Cardiac muscle cell (in vitro differentiated cells and primary cell): ENCODE data around the gene IL1RAPL2. TPM values are rescaled to one million over a fixed set of nuclear protein-coding genes. Genes with fewer than 3 reads are reported as not detected.

Experiments used
- DNase-seq, 2 donors: peaks; one replicate each; pipeline versions ENCODE4 v3.0.0 to v3.0.0-alpha.2; 2010 to 2017; ENCODE audit warnings: low read depth in 1 of 2, low spot score in 1 of 2
- H3K27ac ChIP-seq: fragments of 200-600 bp; sonication (generic); 2 replicates; pipeline ENCODE4 v1.5.1; 2016
- H3K27me3 ChIP-seq: fragments of 200-600 bp; sonication (generic); 2 replicates; pipeline ENCODE4 v1.6.0; 2016; ENCODE audit warnings: control low read depth
- H3K36me3 ChIP-seq: fragments of 200-600 bp; sonication (generic); 2 replicates; pipeline ENCODE4 v1.5.1; 2016; ENCODE audit warnings: control low read depth
- H3K4me1 ChIP-seq: fragments of 200-600 bp; sonication (generic); 2 replicates; pipeline ENCODE4 v1.8.1; 2017; ENCODE audit warnings: low read depth, mild to moderate bottlenecking, mixed run types
- H3K4me3 ChIP-seq: fragments of 200-600 bp; sonication (generic); 2 replicates; pipeline ENCODE4 v1.5.1; 2016; ENCODE audit warnings: mild to moderate bottlenecking
- H3K9me3 ChIP-seq: fragments of 200-600 bp; sonication (generic); 2 replicates; pipeline ENCODE4 v1.5.1; 2017; ENCODE audit warnings: low read depth, mild to moderate bottlenecking, control low read depth
- polyA plus RNA-seq: library from polyadenylated mRNA; unstranded; fragments of >200 nt; fragmentation: Nextera tagmentation; extraction: Ambion mirVana; gene quantifications from 2 replicates; pipeline ENCODE4 v1.2.1, GENCODE V29; 2016
- total RNA-seq: library from RNA; depleted of rRNA; stranded (reverse); fragments of >200 nt; gene quantifications from 2 replicates; pipeline ENCODE4 v1.2.3, GENCODE V29; 2016
- TF ChIP-seq, protein P1 (sequence below): IDR thresholded peaks from 2 replicates; pipeline ENCODE4 v1.5.1; 2012; ENCODE audit warnings: low read depth, mild to moderate bottlenecking, low read length

IL1RAPL2 gene
- total and polyA plus RNA-seq, 2 experiments from 2014 or later = not detected

DNA sequence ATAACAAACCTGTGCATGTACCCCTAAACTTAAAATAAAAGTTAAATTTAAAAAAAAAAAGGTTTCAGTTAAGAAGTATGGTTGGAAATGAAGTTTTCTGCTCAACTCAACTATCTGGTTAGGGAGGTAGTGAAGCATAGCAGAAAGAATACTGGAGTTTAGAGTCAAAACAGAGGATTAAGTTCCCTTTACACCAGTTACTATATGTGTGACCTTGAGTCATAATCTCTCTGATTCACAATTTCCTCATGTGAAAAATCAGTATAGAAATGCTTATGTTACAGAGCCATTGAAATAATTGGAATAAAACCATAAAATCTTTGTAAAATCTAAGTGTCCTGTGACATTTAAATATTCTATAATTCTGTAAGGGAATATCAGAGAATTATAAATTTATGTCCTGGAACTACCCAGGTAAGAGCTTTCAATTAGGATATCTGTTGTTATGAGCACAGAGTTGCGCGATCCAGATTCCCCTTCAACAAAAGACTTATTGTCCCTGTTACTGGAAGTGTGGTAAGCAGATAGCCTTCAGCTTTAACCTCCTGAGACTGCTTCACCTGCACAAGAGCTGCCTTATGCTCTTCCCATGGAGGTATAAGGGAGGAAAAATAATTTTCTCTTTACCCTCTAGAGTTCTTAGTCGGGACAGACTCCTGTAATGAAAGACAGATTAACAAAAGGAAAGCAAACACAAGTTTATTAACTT, 1052.5 kb downstream of the IL1RAPL2 start:
- Histone ChIP-seq H3K4me1 (no peaks in the 10 kb centered on the region), H3K27ac (no peak overlapping the region), H3K9me3 (no peaks in the 10 kb centered on the region), H3K36me3 (no peaks in the 10 kb centered on the region), H3K4me3 (no peak overlapping the region), H3K27me3 (no peaks in the 10 kb centered on the region)
- DNase-seq = no peak
- TF ChIP-seq, protein P1, sequence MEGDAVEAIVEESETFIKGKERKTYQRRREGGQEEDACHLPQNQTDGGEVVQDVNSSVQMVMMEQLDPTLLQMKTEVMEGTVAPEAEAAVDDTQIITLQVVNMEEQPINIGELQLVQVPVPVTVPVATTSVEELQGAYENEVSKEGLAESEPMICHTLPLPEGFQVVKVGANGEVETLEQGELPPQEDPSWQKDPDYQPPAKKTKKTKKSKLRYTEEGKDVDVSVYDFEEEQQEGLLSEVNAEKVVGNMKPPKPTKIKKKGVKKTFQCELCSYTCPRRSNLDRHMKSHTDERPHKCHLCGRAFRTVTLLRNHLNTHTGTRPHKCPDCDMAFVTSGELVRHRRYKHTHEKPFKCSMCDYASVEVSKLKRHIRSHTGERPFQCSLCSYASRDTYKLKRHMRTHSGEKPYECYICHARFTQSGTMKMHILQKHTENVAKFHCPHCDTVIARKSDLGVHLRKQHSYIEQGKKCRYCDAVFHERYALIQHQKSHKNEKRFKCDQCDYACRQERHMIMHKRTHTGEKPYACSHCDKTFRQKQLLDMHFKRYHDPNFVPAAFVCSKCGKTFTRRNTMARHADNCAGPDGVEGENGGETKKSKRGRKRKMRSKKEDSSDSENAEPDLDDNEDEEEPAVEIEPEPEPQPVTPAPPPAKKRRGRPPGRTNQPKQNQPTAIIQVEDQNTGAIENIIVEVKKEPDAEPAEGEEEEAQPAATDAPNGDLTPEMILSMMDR = no peak

DNA sequence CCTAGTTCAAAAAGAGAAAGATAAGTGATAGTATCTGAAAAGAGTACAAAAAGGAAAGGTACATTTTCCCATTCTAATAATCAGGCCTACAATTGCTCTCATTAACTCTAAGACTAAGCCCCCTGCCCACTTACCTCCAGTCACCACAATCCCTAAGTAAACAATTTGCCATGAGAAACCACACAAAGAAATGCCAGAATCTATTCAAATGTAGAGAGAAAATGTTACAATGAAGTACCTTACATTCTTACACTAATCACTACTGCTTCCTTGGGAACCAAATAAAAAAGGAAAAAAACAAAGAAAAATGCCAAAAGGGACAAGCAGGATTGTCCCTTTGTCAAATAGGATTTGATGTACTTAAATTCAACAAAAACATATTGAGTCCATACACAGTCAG, 1068.2 kb downstream of the IL1RAPL2 start:
- Histone ChIP-seq H3K27ac (no peak overlapping the region), H3K4me3 (no peak overlapping the region), H3K9me3 (no peaks in the 10 kb centered on the region), H3K27me3 (no peaks in the 10 kb centered on the region), H3K36me3 (no peaks in the 10 kb centered on the region), H3K4me1 (no peaks in the 10 kb centered on the region)
- TF ChIP-seq, protein P1 = no peak
- no peak for DNase-seq

DNA sequence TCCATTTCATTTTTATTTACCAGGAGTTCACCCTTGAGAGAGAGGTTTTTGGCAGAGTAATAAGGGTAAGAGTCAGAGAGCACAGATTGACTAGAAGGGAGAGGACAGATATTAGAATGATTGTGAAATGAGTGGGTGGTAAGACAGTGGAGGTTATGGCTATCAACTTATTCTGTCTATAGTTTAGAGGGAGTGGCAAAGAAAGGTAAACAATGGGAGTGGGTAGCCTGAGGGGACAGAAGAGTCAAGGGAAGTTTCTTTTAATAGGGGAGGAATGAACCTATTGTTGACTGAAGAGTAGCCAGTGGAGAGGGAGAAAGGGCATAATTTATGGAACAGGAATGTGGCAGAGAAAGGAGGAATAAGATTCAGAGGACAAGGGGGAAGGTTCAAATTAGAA, 1069.8 kb downstream of the IL1RAPL2 start:
- Histone ChIP-seq H3K9me3 (no peaks in the 10 kb centered on the region), H3K4me1 (no peaks in the 10 kb centered on the region), H3K4me3 (no peak overlapping the region), H3K27ac (no peak overlapping the region), H3K36me3 (no peaks in the 10 kb centered on the region), H3K27me3 (no peaks in the 10 kb centered on the region)
- TF ChIP-seq, protein P1 = no peak
- DNase-seq = no peak

DNA sequence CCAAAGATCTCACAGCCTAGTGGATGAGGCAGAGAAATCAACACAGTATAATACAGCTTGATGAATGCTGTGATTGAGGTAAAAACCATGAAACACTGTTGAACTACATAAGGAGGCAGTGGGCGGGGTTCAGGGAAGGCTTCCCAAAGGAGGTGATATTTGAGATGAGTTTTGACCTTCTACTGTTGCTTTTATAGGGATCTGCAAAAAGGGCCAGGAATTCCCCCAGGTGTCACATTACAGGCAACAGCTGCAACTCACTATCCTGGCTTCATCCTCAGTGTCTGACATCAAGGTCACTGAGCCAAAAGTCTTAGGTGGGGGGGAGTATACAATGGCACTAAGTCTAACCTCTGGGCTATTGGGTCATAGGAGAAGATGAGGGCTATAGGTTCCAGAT, 1070.7 kb downstream of the IL1RAPL2 start:
- no peak overlapping the region for H3K27ac ChIP-seq
- H3K36me3 ChIP-seq = no peaks in the 10 kb centered on the region
- TF ChIP-seq, protein P1 = no peak
- no peaks in the 10 kb centered on the region for H3K4me1 ChIP-seq
- DNase-seq = no peak
- H3K27me3 ChIP-seq = no peaks in the 10 kb centered on the region
- H3K9me3 ChIP-seq = no peaks in the 10 kb centered on the region
- no peak overlapping the region for H3K4me3 ChIP-seq

DNA sequence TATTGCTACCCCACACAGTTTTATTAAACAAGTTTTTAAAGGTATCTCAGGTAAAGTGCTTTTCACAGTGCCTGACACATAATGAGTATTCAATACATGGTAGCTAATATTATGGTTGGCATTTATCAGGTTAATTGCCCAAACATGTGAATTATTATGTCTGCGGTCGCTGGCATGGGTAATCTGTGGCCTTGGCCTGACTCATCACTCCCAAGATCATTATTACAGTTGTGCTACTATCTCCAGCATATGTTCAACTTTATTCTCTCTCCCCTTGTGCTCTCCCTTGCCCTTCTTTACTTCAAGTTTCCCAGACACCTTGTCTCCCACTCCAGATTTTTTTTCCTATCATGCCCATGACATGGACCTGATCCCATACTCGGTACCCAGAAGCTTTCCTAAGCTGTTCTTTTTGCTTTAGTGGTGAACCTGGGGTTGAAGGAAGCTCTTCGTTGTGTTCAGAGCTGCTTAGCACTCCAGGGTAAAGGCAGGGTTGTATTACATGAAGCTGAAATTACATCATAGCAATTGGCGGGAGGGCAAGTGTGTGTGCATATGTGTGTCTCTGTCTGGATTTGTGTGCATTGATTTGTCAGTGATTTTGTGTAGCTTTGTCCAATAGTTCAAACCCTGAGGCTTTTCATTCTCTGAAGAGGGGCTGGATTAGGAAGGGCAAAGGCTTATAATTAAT, 1079.8 kb downstream of the IL1RAPL2 start:
- Histone ChIP-seq H3K27me3 (no peaks in the 10 kb centered on the region), H3K36me3 (no peaks in the 10 kb centered on the region), H3K27ac (no peak overlapping the region), H3K4me1 (peaks cover 12% of the 10 kb centered on the region), H3K4me3 (no peak overlapping the region), H3K9me3 (no peaks in the 10 kb centered on the region)
- TF ChIP-seq, protein P1 = no peak
- peak in 1 of 2 donors; percentile 21 for DNase-seq
